Fibroblast of skin of scalp (primary cell): ENCODE measurements around the gene ADARB2.
"Not testable (repeated sequence)": the region's sequence is repeated elsewhere in the genome, so short reads cannot be mapped to it uniquely, and the experiment has no call there.

ENCODE experiments used
- DNase-seq: peaks from one replicate; pipeline ENCODE4 v3.0.0-alpha.2; 2013

ADARB2 gene

GRCh38 chr10:1242975-1243374 lies 494.4 kb downstream of the ADARB2 start:
- DNase-seq, result peak; percentile 10

DNA sequence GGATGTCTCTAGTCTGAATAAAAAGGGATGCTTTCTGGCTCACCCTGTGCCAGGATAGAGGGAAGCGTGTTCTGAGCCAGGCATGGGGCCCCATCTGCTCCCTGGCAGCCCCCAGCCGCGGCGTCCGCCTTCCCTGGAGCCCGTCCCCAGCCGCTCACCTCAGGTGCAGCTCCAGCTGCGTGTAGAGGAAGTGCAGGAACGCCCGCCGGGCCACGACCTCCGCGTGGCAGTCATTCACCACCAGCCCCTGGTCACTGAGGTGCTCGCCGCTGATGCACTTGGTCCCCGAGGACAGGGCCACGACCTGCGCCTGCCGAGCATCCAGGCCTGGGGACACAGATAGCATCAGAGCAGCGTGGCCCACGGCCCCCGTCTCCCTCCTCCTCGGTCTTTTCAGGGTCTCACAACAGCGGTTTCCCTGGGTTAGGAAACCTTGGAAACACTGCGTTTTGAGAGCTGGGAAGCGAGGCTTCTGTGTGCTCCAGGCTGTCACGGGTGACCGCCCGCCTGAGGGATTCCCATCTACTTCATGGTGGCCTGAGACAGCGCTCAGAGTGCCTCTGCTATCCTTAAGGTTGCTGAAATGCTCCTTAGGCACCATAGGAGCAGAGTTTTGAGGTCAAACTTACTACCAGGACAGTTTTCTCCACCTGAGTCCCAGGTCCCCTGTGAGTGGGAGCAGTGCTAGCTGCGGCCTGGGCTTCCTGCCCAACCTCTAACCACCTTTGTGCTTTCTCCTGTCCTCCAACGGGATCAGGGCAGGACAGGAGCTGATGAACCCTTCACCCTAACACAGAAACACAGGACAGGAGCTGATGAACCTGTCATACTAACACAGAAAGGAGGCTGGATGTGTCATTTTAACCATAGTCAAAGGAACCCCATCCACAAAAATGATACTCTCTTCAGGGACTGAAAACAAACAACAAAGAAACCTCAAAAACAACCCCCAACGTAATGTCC lies 495.1 kb downstream of the ADARB2 start:
- no peak for DNase-seq

GRCh38 chr10:1241322-1241890 lies 495.9 kb downstream of the ADARB2 start:
- no peak for DNase-seq

DNA sequence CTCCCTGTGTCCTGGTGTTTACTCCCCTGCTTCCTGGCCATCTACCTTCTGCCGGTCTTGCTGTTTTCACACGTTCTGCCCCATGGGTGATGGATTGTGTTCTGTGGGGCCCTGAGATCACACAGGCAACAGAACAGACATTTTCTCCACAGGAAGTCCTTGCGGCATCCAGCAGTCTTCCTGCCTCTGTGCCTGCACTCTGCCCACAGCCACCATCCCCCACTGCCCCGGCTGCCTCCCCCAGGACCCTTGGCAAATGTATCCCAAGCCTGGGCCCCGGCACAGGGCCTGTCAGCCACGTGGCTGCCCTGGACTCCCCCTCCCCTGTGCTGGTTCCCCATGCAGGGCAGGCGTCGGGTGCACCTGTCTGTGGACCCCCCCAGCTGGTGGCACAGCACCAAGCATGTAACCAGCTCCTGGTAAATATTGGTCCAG lies 497.0 kb downstream of the ADARB2 start:
- DNase-seq, result no peak

- no peak for DNase-seq
Observed at GRCh38 chr10:1233031-1233430, 504.3 kb downstream of the ADARB2 start.

GRCh38 chr10:1232164-1232911 lies 505.0 kb downstream of the ADARB2 start:
- DNase-seq, result no peak

DNA sequence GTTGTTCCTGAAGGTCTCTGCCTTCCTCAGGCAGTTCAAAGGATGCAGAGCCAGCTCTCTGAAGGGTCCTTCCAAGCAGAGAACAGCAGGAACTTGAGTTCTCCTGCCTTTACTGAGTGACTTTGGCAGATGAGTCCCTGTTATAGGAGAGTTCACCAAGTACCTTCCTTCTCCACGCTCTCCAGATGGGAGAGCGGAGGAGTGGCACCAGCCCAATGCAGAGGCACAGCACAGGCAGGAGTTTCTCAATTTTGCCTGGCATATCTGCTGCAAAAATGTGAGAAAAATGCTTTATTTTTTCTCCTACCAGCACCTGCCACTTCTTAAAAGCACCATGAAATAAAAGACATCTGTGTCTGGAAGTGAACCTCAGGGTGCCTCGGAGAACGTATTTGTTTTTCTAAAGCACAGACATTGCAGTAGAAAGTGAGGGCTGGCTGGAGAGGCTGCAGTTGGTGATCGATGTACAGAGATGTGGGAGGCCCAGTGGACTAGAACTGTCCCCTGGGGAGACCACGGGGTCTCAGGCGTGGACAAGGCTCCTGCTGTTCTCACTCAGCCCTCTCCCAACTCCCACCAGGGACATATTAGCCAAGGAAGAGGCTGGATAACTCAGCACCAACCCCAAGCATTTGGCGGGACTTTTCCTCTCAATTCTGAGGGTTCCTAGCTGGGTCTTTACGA lies 506.6 kb downstream of the ADARB2 start:
- no peak for DNase-seq

- DNase-seq, result no peak
Observed at GRCh38 chr10:1230138-1230537, 507.2 kb downstream of the ADARB2 start.

DNA sequence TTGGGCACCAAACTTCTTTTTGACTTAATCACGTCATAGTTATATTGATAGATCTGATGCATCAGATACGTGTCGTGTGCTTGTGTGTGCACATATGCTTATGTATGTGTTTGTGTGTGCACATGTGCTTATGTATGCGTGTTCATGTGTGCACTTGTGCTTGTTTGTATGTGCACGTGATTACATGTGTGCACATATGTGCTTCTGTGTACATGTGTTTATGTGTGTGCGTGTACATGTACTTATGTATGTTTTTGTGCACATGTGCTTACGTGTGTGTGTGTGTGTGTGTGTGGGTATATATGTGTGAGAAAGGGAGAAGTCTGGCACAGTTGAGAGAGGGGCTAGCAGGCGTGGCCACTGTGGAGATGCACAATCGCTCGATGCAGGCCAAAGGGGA lies 507.8 kb downstream of the ADARB2 start:
- DNase-seq, result no peak

- no peak for DNase-seq
Observed at GRCh38 chr10:1229116-1229515, 508.2 kb downstream of the ADARB2 start.

DNA sequence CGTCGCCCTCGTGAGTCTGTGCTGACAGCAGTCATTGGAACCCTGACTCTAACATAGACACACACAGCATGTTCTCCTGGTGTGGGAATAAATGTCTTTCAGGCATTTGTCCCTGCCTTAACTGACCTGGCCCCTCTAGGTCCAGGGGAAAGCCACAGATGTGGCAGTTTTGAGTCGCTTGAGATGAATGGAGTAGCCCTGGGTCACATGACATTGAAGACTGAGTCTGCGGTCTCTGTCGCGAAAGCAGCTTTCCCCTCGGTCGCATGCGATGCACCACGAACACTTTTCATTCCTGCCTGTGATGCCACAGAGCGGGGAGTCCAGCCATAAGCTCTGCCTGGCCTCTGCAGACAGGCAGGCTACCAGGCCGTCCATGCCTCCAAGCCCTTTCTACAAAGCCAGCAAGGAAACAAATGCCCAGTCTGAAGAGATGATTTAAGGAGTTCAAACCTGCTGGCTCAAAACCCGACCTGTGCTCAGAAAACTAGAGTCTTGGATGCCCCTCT lies 508.8 kb downstream of the ADARB2 start:
- no peak for DNase-seq

DNA sequence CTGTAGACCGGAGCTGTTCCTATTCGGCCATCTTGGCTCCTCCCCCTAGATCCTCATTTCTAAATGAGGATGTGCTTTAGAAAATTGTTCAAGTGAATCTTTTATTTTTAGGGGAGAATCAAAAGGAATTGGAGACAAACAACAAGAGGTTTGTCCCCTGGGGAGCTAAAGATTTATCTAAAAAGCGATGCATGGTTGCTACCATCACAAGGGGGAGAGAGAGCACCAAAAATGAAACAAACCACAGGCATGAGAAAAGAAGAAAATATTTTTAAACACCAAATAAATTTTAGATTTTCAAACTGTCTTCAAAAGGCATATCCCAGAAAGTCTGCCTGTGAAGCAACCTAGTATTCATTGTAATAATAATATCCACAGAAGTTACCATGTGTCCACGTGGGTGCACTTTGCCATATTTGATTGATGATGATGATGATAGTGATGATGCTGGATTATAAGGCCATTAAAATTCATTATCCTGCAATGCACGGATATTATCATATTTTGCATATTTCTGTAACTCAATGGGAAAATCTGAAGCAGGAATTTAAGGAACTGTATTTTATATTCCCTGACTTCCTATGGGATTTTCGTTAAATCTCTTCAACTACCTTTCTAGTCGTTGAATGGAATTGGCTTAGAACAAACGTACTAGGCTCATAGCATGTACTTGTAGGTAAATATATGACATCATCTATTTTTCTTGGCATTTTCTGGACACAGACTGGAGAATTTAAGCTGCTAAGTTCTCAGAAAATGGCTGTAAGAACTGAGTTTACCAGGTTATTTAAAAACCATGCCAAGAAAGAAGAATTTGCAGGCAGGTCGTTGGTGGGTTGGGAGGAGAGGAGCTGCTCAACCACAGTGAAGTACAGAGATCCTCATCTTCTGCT lies 509.6 kb downstream of the ADARB2 start:
- peak; percentile 9 for DNase-seq

DNA sequence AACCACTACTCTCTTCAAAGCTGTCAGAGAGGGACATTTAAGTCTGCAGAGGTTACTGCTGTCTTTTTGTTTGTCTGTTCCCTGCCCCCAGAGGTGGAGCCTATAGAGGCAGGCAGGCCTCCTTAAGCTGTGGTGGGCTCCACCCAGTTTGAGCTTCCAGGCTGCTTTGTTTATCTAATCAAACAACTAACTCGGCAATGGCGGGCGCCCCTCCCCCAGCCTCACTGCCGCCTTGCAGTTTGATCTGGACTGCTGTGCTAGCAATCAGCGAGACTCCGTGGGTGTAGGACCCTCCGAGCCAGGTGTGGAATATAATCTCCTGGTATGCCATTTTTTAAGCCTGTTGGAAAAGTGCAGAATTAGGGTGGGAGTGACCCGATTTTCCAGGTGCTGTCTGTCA lies 510.4 kb downstream of the ADARB2 start:
- DNase-seq, result not testable (repeated sequence)

- DNase-seq, result not testable (repeated sequence)
Observed at GRCh38 chr10:1219874-1220273, 517.5 kb downstream of the ADARB2 start.

- DNase-seq, result no peak
Observed at GRCh38 chr10:1217661-1218060, 519.7 kb downstream of the ADARB2 start.

DNA sequence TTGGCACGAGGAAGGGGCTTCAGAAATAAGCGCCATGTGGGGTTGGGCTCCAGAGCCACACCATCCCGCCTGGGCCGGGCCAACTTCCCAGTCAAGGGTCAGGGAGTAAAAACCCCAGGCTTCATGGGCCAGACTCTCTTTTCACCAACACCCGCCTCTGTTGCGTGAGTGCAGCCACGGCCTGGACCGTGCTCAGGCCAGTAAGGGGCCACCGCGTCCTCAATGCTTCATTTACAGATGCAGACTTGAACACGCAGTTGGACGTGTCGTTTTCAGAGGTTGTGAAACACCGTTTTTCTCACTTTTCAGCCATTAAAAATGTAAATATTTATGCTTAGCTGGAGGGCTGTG lies 520.1 kb downstream of the ADARB2 start:
- no peak for DNase-seq

DNA sequence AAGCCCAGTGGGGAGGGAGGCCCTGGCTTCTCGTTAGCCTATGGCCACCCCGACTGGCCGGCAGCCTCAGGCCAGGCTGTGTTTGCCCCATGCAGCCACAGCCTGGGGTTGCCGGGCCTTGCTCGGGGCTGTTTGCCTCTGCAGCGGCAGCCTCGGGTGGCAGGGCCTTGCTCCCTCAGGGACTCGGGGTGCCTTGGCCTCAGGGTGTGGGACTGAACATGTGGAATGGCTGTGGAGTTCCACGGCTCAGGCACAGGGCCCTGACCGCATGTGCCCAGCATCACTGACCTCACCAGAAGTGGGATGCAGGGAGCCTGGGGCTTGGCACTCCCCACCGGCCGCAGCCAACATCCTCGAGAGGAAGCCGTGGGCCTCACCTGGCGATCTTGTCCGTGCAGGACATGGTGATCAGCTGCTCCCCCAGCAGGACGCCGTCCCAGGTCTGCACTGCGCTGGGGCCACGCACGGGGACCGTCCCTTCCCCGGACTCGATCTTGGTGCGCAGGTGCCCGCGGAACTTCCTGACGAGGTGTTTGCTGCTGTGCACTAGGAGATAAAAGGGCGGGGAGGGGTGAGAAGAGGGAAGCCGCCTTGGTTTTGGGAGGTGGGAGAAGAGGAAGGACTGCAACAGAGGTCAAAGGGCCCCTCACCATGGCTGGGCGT lies 520.6 kb downstream of the ADARB2 start:
- no peak for DNase-seq

- no peak for DNase-seq
Observed at GRCh38 chr10:1215862-1216573, 521.3 kb downstream of the ADARB2 start.

DNA sequence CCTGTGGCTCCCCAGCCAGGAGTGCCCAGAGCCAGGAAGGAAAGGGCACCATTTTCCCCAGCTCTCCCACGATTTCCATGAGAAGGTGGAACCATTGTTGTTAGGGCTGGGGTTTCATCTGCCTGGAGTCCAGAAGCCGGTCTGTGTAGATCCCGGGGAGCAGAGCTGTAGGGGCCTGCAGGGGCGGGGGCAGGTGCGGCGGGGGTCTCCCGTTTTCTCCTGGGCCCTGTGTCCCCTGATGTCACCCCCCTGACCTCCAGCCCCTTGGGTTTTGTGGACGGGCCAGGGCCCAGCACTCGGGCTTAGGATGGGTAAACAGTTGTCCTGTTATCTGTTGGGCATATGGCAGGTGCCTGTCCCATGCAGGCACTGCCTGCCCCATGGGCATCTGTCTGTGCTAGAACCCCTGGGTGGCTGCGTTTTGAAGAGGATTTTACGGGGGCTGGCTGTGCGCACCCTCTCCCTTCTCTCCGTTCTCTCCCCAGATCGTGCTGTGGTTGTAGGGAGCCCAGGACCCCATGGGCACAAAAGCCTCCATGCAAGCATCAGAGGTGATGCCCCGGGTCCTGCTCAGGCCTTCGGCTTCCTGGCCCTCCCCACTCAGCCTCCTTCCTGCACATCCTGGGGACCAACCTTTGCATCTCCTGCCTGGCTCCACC lies 522.3 kb downstream of the ADARB2 start:
- no peak for DNase-seq
